ENCODE measurements around the gene GLT6D1. TPM values are rescaled to one million over a fixed set of nuclear protein-coding genes. Genes with fewer than 3 reads are reported as not detected.
"Not testable (repeated sequence)": the region's sequence is repeated elsewhere in the genome, so short reads cannot be mapped to it uniquely, and the experiment has no call there.

The GLT6D1 gene
- total RNA-seq, 1 donor from 2014 or later: not detected

DNA sequence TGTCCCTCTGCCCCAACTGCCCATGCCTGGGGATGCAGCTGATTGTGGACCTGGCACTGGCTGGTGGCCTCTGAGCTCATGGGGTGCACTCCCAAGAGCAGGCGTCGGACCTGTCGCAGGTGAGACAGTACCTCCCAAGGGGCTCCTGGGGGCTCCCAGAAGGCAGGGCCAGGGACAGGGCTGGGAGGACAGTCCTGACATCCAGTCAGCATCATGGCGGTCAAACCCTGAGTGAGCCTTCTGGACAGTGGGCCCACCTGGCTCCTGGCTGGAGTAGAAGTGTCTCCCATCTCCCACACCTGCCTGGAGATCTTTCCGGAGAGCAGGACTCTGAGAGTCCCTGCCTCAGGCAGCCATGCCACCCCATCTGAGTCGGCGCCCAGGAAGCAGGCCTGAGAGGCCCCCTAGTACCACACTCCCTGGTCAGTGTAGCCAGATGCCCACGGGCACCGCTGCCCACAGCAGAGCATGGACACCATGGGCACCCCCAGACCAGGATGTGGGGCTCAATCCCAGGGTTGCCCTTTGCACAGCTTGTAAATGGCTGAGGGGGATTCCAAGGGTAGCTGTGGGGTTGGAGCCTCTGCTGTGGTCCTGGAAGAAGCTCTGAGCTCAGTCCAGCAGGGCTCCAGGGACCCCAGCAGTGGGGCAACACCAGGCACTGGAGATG is 30.4 kb upstream of the GLT6D1 start:
- Histone ChIP-seq H4K20me1 (ENCODE audit: insufficient read depth, low read length) (no peaks in the 10 kb centered on the region), H3K27ac (ENCODE audit: low read depth, low read length) (no peak overlapping the region), H3K36me3 (ENCODE audit: insufficient read depth, low read length) (no peaks in the 10 kb centered on the region), H2AFZ (ENCODE audit: low read depth, low read length) (no peak overlapping the region), H3K9me3 (ENCODE audit: insufficient read depth, low read depth, low read length) (no peaks in the 10 kb centered on the region), H3K79me2 (ENCODE audit: insufficient read depth, low read length) (no peaks in the 10 kb centered on the region), H3K4me3 (ENCODE audit: insufficient read depth, low read depth, low read length) (no peak overlapping the region), H3K4me2 (ENCODE audit: low read length) (no peak overlapping the region), H3K4me1 (ENCODE audit: insufficient read depth, low read length) (no peaks in the 10 kb centered on the region), H3K27me3 (ENCODE audit: insufficient read depth, low read length) (no peaks in the 10 kb centered on the region), H3K9ac (ENCODE audit: low read length) (no peak overlapping the region)
- H3K27ac Mint-ChIP-seq (ENCODE audit: unreplicated experiment): no peak overlapping the region
- FAIRE-seq: no peak
- no peak for TF ChIP-seq EZH2 (IDR thresholded peaks at IDR 0.05; ENCODE audit: insufficient read depth, low read length)
- TF ChIP-seq, protein P1, sequence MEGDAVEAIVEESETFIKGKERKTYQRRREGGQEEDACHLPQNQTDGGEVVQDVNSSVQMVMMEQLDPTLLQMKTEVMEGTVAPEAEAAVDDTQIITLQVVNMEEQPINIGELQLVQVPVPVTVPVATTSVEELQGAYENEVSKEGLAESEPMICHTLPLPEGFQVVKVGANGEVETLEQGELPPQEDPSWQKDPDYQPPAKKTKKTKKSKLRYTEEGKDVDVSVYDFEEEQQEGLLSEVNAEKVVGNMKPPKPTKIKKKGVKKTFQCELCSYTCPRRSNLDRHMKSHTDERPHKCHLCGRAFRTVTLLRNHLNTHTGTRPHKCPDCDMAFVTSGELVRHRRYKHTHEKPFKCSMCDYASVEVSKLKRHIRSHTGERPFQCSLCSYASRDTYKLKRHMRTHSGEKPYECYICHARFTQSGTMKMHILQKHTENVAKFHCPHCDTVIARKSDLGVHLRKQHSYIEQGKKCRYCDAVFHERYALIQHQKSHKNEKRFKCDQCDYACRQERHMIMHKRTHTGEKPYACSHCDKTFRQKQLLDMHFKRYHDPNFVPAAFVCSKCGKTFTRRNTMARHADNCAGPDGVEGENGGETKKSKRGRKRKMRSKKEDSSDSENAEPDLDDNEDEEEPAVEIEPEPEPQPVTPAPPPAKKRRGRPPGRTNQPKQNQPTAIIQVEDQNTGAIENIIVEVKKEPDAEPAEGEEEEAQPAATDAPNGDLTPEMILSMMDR (IDR thresholded peaks at IDR 0.05; ENCODE audit: insufficient read depth, low read depth, low read length): no peak
- H3K36me3 Mint-ChIP-seq (ENCODE audit: low read depth, unreplicated experiment): peaks cover 7% of the 10 kb centered on the region
- H3K9me3 Mint-ChIP-seq (ENCODE audit: unreplicated experiment): peaks cover 9% of the 10 kb centered on the region
- DNase-seq (ENCODE audit: low read depth): no peak
- H3K4me1 Mint-ChIP-seq (ENCODE audit: low read depth, unreplicated experiment): no peaks in the 10 kb centered on the region
- no peak overlapping the region for H3K4me3 Mint-ChIP-seq (ENCODE audit: unreplicated experiment)
- H3K27me3 Mint-ChIP-seq (ENCODE audit: low read depth, unreplicated experiment): peaks cover 18% of the 10 kb centered on the region

DNA sequence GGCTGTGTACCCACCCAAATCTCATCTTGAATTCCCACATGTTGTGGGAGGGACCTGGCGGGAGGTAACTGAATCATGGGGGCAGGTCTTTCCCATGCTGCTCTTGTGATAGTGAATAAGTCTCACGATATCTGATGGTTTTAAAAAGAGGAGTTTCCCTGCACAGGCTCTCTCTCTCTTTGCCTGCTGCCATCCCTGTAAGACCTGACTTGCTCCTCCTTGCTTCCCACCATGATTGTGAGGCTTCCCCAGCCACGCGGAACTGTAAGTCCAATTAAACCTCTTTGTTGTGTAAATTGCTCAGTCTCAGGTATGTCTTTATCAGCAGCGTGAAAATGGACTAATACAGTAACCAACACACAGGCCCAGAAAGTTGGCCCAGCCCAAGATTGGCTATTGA is 29.7 kb upstream of the GLT6D1 start:
- H3K79me2 ChIP-seq (ENCODE audit: insufficient read depth, low read length); H3K27ac ChIP-seq (ENCODE audit: low read depth, low read length); H3K4me3 Mint-ChIP-seq (ENCODE audit: unreplicated experiment); H3K9ac ChIP-seq (ENCODE audit: low read length); H4K20me1 ChIP-seq (ENCODE audit: insufficient read depth, low read length); H3K4me3 ChIP-seq (ENCODE audit: insufficient read depth, low read depth, low read length); H3K36me3 Mint-ChIP-seq (ENCODE audit: low read depth, unreplicated experiment); H3K27me3 ChIP-seq (ENCODE audit: insufficient read depth, low read length); H3K36me3 ChIP-seq (ENCODE audit: insufficient read depth, low read length); DNase-seq (ENCODE audit: low read depth); H3K9me3 Mint-ChIP-seq (ENCODE audit: unreplicated experiment); H3K9me3 ChIP-seq (ENCODE audit: insufficient read depth, low read depth, low read length); H3K4me2 ChIP-seq (ENCODE audit: low read length); H2AFZ ChIP-seq (ENCODE audit: low read depth, low read length); FAIRE-seq; H3K27ac Mint-ChIP-seq (ENCODE audit: unreplicated experiment); H3K4me1 ChIP-seq (ENCODE audit: insufficient read depth, low read length); H3K4me1 Mint-ChIP-seq (ENCODE audit: low read depth, unreplicated experiment): not testable (repeated sequence)
- peaks cover 18% of the 10 kb centered on the region for H3K27me3 Mint-ChIP-seq (ENCODE audit: low read depth, unreplicated experiment)

DNA sequence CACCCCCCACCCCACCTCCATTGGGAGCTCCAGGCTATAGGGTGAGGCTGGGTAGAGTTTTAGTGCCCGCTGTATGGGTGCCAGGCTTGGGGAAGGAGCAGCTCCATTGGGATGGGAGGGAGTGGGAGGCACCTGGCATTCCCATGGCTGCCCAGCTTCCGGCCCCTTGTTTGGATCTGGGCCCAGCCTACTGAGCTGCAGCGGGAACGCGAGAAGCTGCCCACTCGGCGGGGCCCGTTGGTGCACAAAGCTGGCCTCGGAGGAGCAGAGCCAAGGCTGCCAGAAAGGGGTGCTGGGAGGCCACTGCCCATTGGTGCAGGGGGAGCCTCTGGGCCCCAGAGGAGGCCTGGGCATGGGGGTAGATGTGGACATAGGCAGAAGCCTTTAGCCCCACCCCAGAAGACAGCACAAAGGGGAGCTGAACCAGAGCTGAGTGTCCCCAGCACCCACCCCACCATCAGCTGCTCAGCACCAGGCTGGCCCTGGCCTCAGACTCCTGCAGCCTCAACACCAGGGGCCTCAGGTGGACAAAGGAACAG is 28.2 kb upstream of the GLT6D1 start:
- Histone ChIP-seq H2AFZ (ENCODE audit: low read depth, low read length) (no peak overlapping the region), H3K4me3 (ENCODE audit: insufficient read depth, low read depth, low read length) (no peak overlapping the region), H3K9ac (ENCODE audit: low read length) (no peak overlapping the region), H4K20me1 (ENCODE audit: insufficient read depth, low read length) (no peaks in the 10 kb centered on the region), H3K36me3 (ENCODE audit: insufficient read depth, low read length) (no peaks in the 10 kb centered on the region), H3K27me3 (ENCODE audit: insufficient read depth, low read length) (no peaks in the 10 kb centered on the region), H3K27ac (ENCODE audit: low read depth, low read length) (no peak overlapping the region), H3K9me3 (ENCODE audit: insufficient read depth, low read depth, low read length) (no peaks in the 10 kb centered on the region), H3K4me1 (ENCODE audit: insufficient read depth, low read length) (no peaks in the 10 kb centered on the region), H3K79me2 (ENCODE audit: insufficient read depth, low read length) (no peaks in the 10 kb centered on the region), H3K4me2 (ENCODE audit: low read length) (no peak overlapping the region)
- no peak for TF ChIP-seq EZH2 (IDR thresholded peaks at IDR 0.05; ENCODE audit: insufficient read depth, low read length)
- TF ChIP-seq, protein P1 (IDR thresholded peaks at IDR 0.05; ENCODE audit: insufficient read depth, low read depth, low read length): no peak
- DNase-seq (ENCODE audit: low read depth) (no peak), FAIRE-seq (no peak)
- peaks cover 18% of the 10 kb centered on the region for H3K27me3 Mint-ChIP-seq (ENCODE audit: low read depth, unreplicated experiment)
- peaks cover 7% of the 10 kb centered on the region for H3K36me3 Mint-ChIP-seq (ENCODE audit: low read depth, unreplicated experiment)
- H3K4me1 Mint-ChIP-seq (ENCODE audit: low read depth, unreplicated experiment): no peaks in the 10 kb centered on the region
- H3K9me3 Mint-ChIP-seq (ENCODE audit: unreplicated experiment): peaks cover 9% of the 10 kb centered on the region
- H3K27ac Mint-ChIP-seq (ENCODE audit: unreplicated experiment): no peak overlapping the region
- no peak overlapping the region for H3K4me3 Mint-ChIP-seq (ENCODE audit: unreplicated experiment)

Data from astrocyte (in vitro differentiated cells and primary cell).